ENCODE results near the gene PALMD.

DNA sequence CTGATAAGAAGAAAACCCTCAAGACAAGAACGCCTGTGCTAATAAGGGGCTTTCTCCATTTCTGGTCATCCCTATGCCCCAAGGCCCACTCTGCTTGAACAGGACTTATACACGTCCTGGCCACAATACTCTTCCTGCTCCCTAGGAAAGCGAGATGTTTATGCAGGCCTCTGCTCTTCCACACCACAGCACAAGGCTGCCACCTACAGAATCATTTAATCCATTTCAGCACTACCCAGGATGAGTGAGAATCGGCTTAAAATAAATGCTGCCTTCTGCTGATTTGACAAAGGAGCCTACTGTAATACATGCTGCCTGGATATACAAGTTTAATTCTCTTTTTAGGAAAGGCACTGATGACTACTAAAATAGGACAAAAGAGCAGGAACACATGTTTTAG is 91.1 kb downstream of the PALMD start:
- TF ChIP-seq RCOR1 (IDR thresholded peaks at IDR 0.05; ENCODE audit: low read depth, low read length) (no peak), POLR2A (IDR thresholded peaks at IDR 0.05; ENCODE audit: low read length) (no peak), CBX8 (IDR thresholded peaks at IDR 0.05) (no peak), JUNB (IDR thresholded peaks at IDR 0.05) (no peak), HDAC2 (IDR thresholded peaks at IDR 0.05) (no peak), EHMT2 (IDR thresholded peaks at IDR 0.05; ENCODE audit: low read depth) (no peak), MAFK (IDR thresholded peaks at IDR 0.05; ENCODE audit: partially characterized antibody) (peak; percentile 29), KDM1A (IDR thresholded peaks at IDR 0.05; ENCODE audit: low read depth) (no peak), POLR2AphosphoS2 (conservative IDR thresholded peaks at IDR 0.05; ENCODE audit: low read length) (no peak), HOXB13 (CRISPR knock-in tag; IDR thresholded peaks at IDR 0.05; ENCODE audit: low read depth) (no peak)
- TF ChIP-seq, protein P1, sequence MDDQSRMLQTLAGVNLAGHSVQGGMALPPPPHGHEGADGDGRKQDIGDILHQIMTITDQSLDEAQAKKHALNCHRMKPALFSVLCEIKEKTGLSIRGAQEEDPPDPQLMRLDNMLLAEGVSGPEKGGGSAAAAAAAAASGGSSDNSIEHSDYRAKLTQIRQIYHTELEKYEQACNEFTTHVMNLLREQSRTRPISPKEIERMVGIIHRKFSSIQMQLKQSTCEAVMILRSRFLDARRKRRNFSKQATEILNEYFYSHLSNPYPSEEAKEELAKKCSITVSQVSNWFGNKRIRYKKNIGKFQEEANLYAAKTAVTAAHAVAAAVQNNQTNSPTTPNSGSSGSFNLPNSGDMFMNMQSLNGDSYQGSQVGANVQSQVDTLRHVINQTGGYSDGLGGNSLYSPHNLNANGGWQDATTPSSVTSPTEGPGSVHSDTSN (IDR thresholded peaks at IDR 0.05), result no peak
- TF ChIP-seq, protein P2, sequence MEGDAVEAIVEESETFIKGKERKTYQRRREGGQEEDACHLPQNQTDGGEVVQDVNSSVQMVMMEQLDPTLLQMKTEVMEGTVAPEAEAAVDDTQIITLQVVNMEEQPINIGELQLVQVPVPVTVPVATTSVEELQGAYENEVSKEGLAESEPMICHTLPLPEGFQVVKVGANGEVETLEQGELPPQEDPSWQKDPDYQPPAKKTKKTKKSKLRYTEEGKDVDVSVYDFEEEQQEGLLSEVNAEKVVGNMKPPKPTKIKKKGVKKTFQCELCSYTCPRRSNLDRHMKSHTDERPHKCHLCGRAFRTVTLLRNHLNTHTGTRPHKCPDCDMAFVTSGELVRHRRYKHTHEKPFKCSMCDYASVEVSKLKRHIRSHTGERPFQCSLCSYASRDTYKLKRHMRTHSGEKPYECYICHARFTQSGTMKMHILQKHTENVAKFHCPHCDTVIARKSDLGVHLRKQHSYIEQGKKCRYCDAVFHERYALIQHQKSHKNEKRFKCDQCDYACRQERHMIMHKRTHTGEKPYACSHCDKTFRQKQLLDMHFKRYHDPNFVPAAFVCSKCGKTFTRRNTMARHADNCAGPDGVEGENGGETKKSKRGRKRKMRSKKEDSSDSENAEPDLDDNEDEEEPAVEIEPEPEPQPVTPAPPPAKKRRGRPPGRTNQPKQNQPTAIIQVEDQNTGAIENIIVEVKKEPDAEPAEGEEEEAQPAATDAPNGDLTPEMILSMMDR (IDR thresholded peaks at IDR 0.05), result peak; percentile 50
- TF ChIP-seq, protein P3, sequence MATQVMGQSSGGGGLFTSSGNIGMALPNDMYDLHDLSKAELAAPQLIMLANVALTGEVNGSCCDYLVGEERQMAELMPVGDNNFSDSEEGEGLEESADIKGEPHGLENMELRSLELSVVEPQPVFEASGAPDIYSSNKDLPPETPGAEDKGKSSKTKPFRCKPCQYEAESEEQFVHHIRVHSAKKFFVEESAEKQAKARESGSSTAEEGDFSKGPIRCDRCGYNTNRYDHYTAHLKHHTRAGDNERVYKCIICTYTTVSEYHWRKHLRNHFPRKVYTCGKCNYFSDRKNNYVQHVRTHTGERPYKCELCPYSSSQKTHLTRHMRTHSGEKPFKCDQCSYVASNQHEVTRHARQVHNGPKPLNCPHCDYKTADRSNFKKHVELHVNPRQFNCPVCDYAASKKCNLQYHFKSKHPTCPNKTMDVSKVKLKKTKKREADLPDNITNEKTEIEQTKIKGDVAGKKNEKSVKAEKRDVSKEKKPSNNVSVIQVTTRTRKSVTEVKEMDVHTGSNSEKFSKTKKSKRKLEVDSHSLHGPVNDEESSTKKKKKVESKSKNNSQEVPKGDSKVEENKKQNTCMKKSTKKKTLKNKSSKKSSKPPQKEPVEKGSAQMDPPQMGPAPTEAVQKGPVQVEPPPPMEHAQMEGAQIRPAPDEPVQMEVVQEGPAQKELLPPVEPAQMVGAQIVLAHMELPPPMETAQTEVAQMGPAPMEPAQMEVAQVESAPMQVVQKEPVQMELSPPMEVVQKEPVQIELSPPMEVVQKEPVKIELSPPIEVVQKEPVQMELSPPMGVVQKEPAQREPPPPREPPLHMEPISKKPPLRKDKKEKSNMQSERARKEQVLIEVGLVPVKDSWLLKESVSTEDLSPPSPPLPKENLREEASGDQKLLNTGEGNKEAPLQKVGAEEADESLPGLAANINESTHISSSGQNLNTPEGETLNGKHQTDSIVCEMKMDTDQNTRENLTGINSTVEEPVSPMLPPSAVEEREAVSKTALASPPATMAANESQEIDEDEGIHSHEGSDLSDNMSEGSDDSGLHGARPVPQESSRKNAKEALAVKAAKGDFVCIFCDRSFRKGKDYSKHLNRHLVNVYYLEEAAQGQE (IDR thresholded peaks at IDR 0.05), result no peak
- TF ChIP-seq, protein P4, sequence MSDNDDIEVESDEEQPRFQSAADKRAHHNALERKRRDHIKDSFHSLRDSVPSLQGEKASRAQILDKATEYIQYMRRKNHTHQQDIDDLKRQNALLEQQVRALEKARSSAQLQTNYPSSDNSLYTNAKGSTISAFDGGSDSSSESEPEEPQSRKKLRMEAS (IDR thresholded peaks at IDR 0.05), result no peak

Data from A549 (cell line).